Mucosa of descending colon (tissue), 3 donors: ENCODE measurements around the gene CSF2. TPM values are rescaled to one million over a fixed set of nuclear protein-coding genes. Genes with fewer than 3 reads are reported as not detected.

ENCODE experiments used
- ATAC-seq: fragments of 200-7000 bp; cut with Tn5 transposase; one replicate; pipeline ENCODE4 v1.9.1; 2020; ENCODE audit warnings: mild to moderate bottlenecking, moderate library complexity
- DNase-seq, 3 donors: peaks; one replicate each; pipeline ENCODE4 v3.0.0-alpha.2; 2020
- H3K36me3 ChIP-seq: fragments of 200-600 bp; one replicate; pipeline ENCODE4 v1.8.0; 2021; ENCODE audit warnings: low read depth, mild to moderate bottlenecking
- H3K4me1 ChIP-seq: fragments of 200-600 bp; one replicate; pipeline ENCODE4 v1.8.0; 2021; ENCODE audit warnings: low read depth, mild to moderate bottlenecking
- H3K4me3 ChIP-seq: fragments of 200-600 bp; one replicate; pipeline ENCODE4 v1.8.0; 2021; ENCODE audit warnings: mild to moderate bottlenecking
- H3K9me3 ChIP-seq: fragments of 200-600 bp; one replicate; pipeline ENCODE4 v1.8.0; 2021; ENCODE audit warnings: mild to moderate bottlenecking
- CTCF ChIP-seq: fragments of 200-600 bp; IDR thresholded peaks from one replicate; pipeline ENCODE4 v1.8.0; 2022; ENCODE audit warnings: antibody characterized with exemption, mild to moderate bottlenecking
- intact Hi-C, 2 donors: fragments of 100-400 bp; cut with DNase I in 1 of 2; cut with micrococcal nuclease in 1 of 2; formaldehyde crosslinking; loops; one replicate each; pipeline versions ENCODE4 v1.11.0 to v1.11.1; 2022; cut with DNase I, micrococcal nuclease
- total RNA-seq, 3 donors: library from RNA; stranded (reverse); fragmentation: NEBNext Ultra II Directional in 2 of 3; extraction: Animal tissue kit (Norgen Biotek cat#: 25700) in 2 of 3; gene quantifications; one replicate each; pipeline versions ENCODE4 v1.2.1 to v1.2.4, GENCODE V29; 2021 to 2023
- donor health status: DM: no; HTN: no; CAD: no; lungs with moderate emphysema.
- donor health status: DM: no; HTN: no; CAD: no.
- donor health status: DM: no; HTN: yes; CAD: no.

The CSF2 gene
- total RNA-seq, 3 donors from 2014 or later = not detected

- Histone ChIP-seq H3K4me1 (no peaks in the 10 kb centered on the region), H3K4me3 (no peak overlapping the region), H3K36me3 (no peaks in the 10 kb centered on the region), H3K9me3 (no peaks in the 10 kb centered on the region)
- no peak for DNase-seq
- no peak for ATAC-seq
- no peak for TF ChIP-seq CTCF
- intact Hi-C loops = no loop called here
These were observed 46.6 kb upstream of the CSF2 start for GRCh38 chr5:132027027-132027426.

- H3K9me3 ChIP-seq = peaks cover 3% of the 10 kb centered on the region
- H3K4me3 ChIP-seq = no peak overlapping the region
- H3K36me3 ChIP-seq = no peaks in the 10 kb centered on the region
- no peak for TF ChIP-seq CTCF
- intact Hi-C loops = no loop called here
- DNase-seq = no peak
- H3K4me1 ChIP-seq = no peaks in the 10 kb centered on the region
- peak; percentile 43 for ATAC-seq
These were observed 43.8 kb upstream of the CSF2 start for GRCh38 chr5:132029609-132030330.

GRCh38 chr5:132030610-132031009 lies 43.0 kb upstream of the CSF2 start:
- intact Hi-C loops = no loop called here
- ATAC-seq (no peak), DNase-seq (no peak)
- Histone ChIP-seq H3K4me3 (no peak overlapping the region), H3K36me3 (no peaks in the 10 kb centered on the region), H3K4me1 (no peaks in the 10 kb centered on the region), H3K9me3 (peaks cover 3% of the 10 kb centered on the region)
- TF ChIP-seq CTCF = no peak

GRCh38 chr5:132032196-132032595 lies 41.4 kb upstream of the CSF2 start:
- no peaks in the 10 kb centered on the region for H3K4me1 ChIP-seq
- no peak overlapping the region for H3K4me3 ChIP-seq
- TF ChIP-seq CTCF = no peak
- intact Hi-C loops = no loop called here
- peaks cover 3% of the 10 kb centered on the region for H3K9me3 ChIP-seq
- ATAC-seq (no peak), DNase-seq (no peak)
- H3K36me3 ChIP-seq = no peaks in the 10 kb centered on the region

GRCh38 chr5:132033122-132033521 lies 40.5 kb upstream of the CSF2 start:
- no peak overlapping the region for H3K4me3 ChIP-seq
- ATAC-seq = no peak
- TF ChIP-seq CTCF = no peak

More at GRCh38 chr5:132033122-132033521, 40.5 kb upstream of the CSF2 start:
- H3K9me3 ChIP-seq = peaks cover 3% of the 10 kb centered on the region
- DNase-seq = no peak
- intact Hi-C loops = no loop called here
- no peaks in the 10 kb centered on the region for H3K4me1 ChIP-seq
- no peaks in the 10 kb centered on the region for H3K36me3 ChIP-seq
